NCI-H82 treated with DMSO at 0.1 percent for 48 hours (cell line): ENCODE data around the gene NSMF.

Experiments used
- DNase-seq: peaks from one replicate; lab custom pipeline; 2025; ENCODE audit not compliant: unreplicated experiment; lab: John Stamatoyannopoulos, UW

Gene NSMF

GRCh38 chr9:137433349-137433915 is 25.7 kb downstream of the NSMF start:
- DNase-seq = no peak

- DNase-seq = no peak
Measured at GRCh38 chr9:137432687-137433348, 26.3 kb downstream of the NSMF start.

- no peak for DNase-seq
Measured at GRCh38 chr9:137431416-137431931, 27.7 kb downstream of the NSMF start.

GRCh38 chr9:137430723-137431415 is 28.3 kb downstream of the NSMF start:
- no peak for DNase-seq

- DNase-seq = no peak
Measured at GRCh38 chr9:137429974-137430722, 29.0 kb downstream of the NSMF start.

- no peak for DNase-seq
Measured at GRCh38 chr9:137429546-137429890, 29.6 kb downstream of the NSMF start.

- no peak for DNase-seq
Measured at GRCh38 chr9:137428841-137429545, 30.1 kb downstream of the NSMF start.

- DNase-seq = no peak
Measured at GRCh38 chr9:137428311-137428630, 30.9 kb downstream of the NSMF start.

- DNase-seq = no peak
Measured at GRCh38 chr9:137427454-137428310, 31.5 kb downstream of the NSMF start.

- no peak for DNase-seq
Measured at GRCh38 chr9:137426018-137426681, 33.0 kb downstream of the NSMF start.

- DNase-seq = no peak
Measured at GRCh38 chr9:137423514-137424291, 35.4 kb downstream of the NSMF start.

GRCh38 chr9:137422604-137423513 is 36.3 kb downstream of the NSMF start, which contains the start of the genes EXD3 and NOXA1:
Gene EXD3, minus strand, starts transcription at chr9:137423162. Its CDS starts 27,805 bp downstream, at chr9:137395357.
Gene NOXA1, plus strand, starts transcription at chr9:137423393. Its CDS starts 137 bp downstream, at chr9:137423530.
- peak; percentile 71 for DNase-seq

GRCh38 chr9:137421838-137422603 is 37.1 kb downstream of the NSMF start:
- DNase-seq = no peak

- DNase-seq = no peak
Measured at GRCh38 chr9:137417161-137418021, 41.7 kb downstream of the NSMF start.

GRCh38 chr9:137416563-137417151 is 42.5 kb downstream of the NSMF start:
- no peak for DNase-seq
